Nephron (organoid): ENCODE results near the gene ZNF750.
A peak's percentile ranks its signal among the peaks of the same experiment; 100 is the strongest.
"Not testable (repeated sequence)": the region's sequence is repeated elsewhere in the genome, so short reads cannot be mapped to it uniquely, and the experiment has no call there.

ENCODE experiments used
- H3K27ac Mint-ChIP-seq, 3 experiments: 2 replicates each; pipeline ENCODE4 v1.8.0; 2020; ENCODE audit warnings: mixed read lengths in 3 of 3, mild to moderate bottlenecking in 2 of 3, moderate library complexity in 1 of 3
- H3K27me3 Mint-ChIP-seq: 2 replicates; pipeline ENCODE4 v1.8.0; 2021; ENCODE audit warnings: low read depth, mild to moderate bottlenecking, moderate library complexity, mixed read lengths
- H3K36me3 Mint-ChIP-seq: 2 replicates; pipeline ENCODE4 v1.8.0; 2020; ENCODE audit warnings: low read depth, mixed read lengths
- H3K4me1 Mint-ChIP-seq: 2 replicates; pipeline ENCODE4 v1.8.0; 2020; ENCODE audit warnings: mixed read lengths
- H3K4me3 Mint-ChIP-seq, 3 experiments: 2 replicates each; pipeline ENCODE4 v1.8.0; 2020; ENCODE audit warnings: mild to moderate bottlenecking in 3 of 3, mixed read lengths in 3 of 3, moderate library complexity in 2 of 3
- H3K9me3 Mint-ChIP-seq: 2 replicates; pipeline ENCODE4 v1.8.0; 2020; ENCODE audit warnings: mixed read lengths
- CTCF ChIP-seq, 3 experiments: fragments of 200-600 bp; sonication (generic); IDR thresholded peaks; one replicate each; pipeline ENCODE4 v1.5.0; 2021; ENCODE audit warnings: antibody characterized with exemption in 3 of 3; ENCODE audit not compliant: unreplicated experiment in 3 of 3

The ZNF750 gene

DNA sequence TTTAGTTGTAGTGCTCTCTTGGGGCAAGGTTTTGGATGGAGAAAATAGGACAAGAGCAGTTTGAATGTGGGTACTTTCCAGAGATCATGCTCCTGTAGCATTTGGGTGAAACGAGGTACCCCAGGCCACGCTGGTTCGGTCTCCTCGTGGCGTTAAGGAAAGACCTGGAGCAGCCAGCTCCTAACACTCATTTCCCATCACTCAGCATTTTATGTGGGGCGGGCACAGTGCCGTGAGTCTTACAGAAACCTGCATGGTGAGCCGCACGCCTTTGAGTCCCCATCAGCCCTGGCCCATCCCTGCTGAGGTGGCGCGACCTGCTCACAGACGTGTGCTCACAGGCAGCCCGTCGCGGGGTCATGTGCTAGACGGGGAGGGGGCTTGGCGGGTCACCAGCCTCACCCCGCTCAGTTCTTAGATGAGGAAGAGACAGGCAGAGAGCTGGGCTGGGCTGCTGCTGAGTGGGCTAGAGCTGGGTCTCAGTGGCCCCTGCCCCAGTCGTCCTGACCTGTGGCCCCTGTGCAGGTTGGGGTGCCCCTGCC, 50.7 kb downstream of the ZNF750 start:
- no peaks in the 10 kb centered on the region for H3K27me3 Mint-ChIP-seq
- peaks cover 22% of the 10 kb centered on the region for H3K36me3 Mint-ChIP-seq
- H3K4me1 Mint-ChIP-seq = peaks cover 22% of the 10 kb centered on the region

DNA sequence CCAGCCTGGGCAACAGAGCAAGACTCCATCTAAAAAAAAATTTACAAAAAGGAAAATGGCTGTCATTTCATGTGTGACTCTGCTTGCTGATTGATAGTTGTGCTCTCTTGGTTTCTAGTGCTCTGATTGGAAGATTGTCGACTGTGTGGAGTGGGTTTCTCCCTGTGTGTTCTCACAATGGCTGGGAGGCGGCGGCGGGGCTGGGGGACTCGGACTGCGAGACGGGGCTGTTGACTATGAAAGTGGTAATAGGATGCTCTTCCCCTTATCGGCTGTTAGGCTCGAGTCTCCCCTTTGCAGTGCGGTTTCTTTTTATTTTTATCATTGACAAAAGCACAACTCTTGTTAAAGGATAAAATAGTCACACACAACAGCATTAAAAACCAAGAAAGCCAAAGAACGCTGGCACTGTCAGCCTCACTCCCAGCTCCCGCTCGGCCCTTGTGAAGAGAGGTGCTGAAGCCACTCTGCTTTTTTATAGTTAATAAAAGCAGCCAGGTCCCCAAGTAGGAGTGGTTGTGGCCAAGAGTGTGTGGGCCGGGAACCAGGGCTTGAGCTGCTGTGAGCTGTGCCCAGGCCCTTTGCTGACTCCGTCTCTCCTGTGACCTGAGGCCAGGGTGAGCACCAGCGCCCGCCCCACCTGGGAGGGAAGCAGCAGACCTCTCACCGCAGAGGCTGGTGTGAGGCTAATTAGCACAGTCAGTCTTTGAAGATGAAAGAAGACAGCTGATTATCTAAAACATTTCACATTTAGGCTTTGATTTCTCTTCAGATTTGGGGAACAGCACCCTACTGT, 51.4 kb downstream of the ZNF750 start:
- Mint-ChIP-seq H3K9me3 (no peaks in the 10 kb centered on the region), H3K4me3 (no peak overlapping the region), H3K27ac (peak overlapping the region; percentile 16 to 31 (median 18)), H3K27me3 (no peaks in the 10 kb centered on the region), H3K36me3 (peaks cover 22% of the 10 kb centered on the region), H3K4me1 (peaks cover 16% of the 10 kb centered on the region)
- TF ChIP-seq CTCF (IDR thresholded peaks at IDR 0.05; ENCODE audit: unreplicated experiment in 3 of 3) = no peak

More for the DNA sequence above, 50.7 kb downstream of the ZNF750 start:
- H3K4me3 Mint-ChIP-seq = no peak overlapping the region
- peak overlapping the region in 2 of 3 experiments; percentile 18 to 31 for H3K27ac Mint-ChIP-seq
- H3K9me3 Mint-ChIP-seq = no peaks in the 10 kb centered on the region
- no peak for TF ChIP-seq CTCF (IDR thresholded peaks at IDR 0.05; ENCODE audit: unreplicated experiment in 3 of 3)

DNA sequence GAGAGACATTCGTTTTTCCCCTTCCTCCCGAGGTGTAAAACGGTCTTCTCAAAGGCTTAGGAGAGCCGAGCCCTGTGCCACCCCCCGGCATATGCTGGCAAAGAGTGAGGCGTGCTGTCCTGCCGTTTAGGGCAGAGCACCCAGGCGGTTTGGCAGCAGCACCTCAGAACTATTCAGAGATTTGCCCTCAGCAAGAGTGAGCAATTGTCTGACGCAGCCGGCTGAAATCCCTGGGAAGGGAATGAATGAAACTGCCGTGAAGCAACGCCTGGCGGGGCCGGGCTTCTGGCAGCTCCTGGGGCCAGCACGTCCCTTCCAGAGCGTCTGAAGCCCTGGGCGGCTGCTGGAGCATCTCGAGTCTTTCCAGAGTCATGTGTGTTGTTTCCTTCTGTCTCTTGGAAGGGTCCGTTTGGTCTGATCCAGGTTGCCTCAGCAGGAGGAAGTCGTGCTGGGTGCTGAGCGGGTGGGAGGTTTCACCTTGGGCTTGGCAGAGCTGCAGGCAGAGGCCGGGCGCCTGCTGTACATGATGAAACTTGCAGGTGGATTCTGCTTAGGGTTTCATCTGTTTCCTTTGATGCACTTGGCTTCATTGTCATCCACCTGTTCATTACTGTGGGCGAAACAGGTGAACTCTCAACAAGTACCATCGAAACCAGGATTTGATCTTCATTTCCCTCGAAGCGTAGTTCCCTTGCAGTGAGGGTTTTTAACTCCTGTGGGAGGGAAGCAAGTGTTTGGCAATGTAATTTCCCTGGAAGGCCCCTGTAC, 52.6 kb downstream of the ZNF750 start:
- no peaks in the 10 kb centered on the region for H3K9me3 Mint-ChIP-seq
- peaks cover 18% of the 10 kb centered on the region for H3K4me1 Mint-ChIP-seq
- TF ChIP-seq CTCF (IDR thresholded peaks at IDR 0.05; ENCODE audit: unreplicated experiment in 3 of 3) = no peak
- H3K36me3 Mint-ChIP-seq = peaks cover 30% of the 10 kb centered on the region
- no peak overlapping the region for H3K27ac Mint-ChIP-seq
- no peak overlapping the region for H3K4me3 Mint-ChIP-seq
- H3K27me3 Mint-ChIP-seq = no peaks in the 10 kb centered on the region

DNA sequence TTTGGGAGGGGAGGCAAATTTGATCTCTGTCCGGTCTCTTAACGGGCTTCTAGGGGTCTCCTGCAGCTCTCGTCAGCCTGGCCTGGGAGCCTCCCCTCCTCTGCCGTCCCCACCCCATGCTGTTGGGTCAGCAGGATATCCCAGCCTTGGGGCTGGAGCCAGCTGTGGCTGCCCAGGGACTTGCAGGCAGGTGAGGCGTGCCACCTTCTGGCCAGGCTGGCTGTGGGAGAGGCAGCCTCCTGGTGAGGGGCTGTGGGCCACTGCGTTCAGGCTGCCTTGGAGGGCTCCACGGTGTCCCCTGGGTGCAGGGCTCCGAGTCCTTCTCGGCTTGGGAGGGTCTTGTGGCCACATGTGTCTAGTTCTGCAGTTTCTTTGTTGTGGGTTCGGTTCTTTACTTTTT, 53.4 kb downstream of the ZNF750 start:
- peaks cover 27% of the 10 kb centered on the region for H3K36me3 Mint-ChIP-seq
- no peaks in the 10 kb centered on the region for H3K27me3 Mint-ChIP-seq
- TF ChIP-seq CTCF (IDR thresholded peaks at IDR 0.05; ENCODE audit: unreplicated experiment in 3 of 3) = no peak
- no peak overlapping the region for H3K27ac Mint-ChIP-seq
- H3K4me3 Mint-ChIP-seq = no peak overlapping the region
- H3K4me1 Mint-ChIP-seq = peaks cover 22% of the 10 kb centered on the region
- H3K9me3 Mint-ChIP-seq = no peaks in the 10 kb centered on the region

GRCh38 chr17:82785581-82785980, 54.2 kb downstream of the ZNF750 start:
- not testable (repeated sequence) for H3K4me3 Mint-ChIP-seq, H3K9me3 Mint-ChIP-seq, H3K27ac Mint-ChIP-seq, H3K27me3 Mint-ChIP-seq
- Mint-ChIP-seq H3K36me3 (peaks cover 22% of the 10 kb centered on the region), H3K4me1 (peaks cover 19% of the 10 kb centered on the region)

DNA sequence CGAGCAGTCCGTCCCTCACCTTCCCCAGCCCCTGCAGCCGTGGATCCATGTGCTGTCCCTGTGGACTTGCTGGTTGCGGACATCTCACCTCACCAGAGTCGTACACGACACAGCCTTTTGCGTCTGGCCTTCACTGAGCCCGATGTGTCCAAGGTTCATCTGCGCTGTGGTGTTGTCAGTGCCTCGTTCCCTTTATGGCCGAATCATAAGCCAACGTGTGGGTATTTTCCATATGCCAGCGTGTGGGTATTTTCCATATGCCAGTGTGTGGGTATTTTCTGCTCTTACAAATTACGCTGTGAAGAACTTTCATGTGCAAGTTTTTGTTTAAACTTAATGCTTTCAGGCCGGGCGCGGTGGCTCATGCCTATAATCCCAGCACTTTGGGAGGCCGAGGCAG, 56.3 kb downstream of the ZNF750 start:
- H3K36me3 Mint-ChIP-seq = peaks cover 16% of the 10 kb centered on the region
- H3K27ac Mint-ChIP-seq = no peak overlapping the region
- no peak overlapping the region for H3K4me3 Mint-ChIP-seq
- no peaks in the 10 kb centered on the region for H3K9me3 Mint-ChIP-seq
- H3K27me3 Mint-ChIP-seq = no peaks in the 10 kb centered on the region
- H3K4me1 Mint-ChIP-seq = peaks cover 20% of the 10 kb centered on the region
- no peak for TF ChIP-seq CTCF (IDR thresholded peaks at IDR 0.05; ENCODE audit: unreplicated experiment in 3 of 3)
